Hippocampal formation (tissue), 2 donors: ENCODE data around the gene FAM120B.
"Not testable (repeated sequence)": the region's sequence is repeated elsewhere in the genome, so short reads cannot be mapped to it uniquely, and the experiment has no call there.

Experiments
- DNase-seq, 2 donors: peaks; one replicate each; lab custom pipeline; 2025; lab: John Stamatoyannopoulos, UW

FAM120B gene

GRCh38 chr6:170298688-170299087, 7.9 kb upstream of the FAM120B start:
- DNase-seq = no peak

- no peak for DNase-seq
Measured at GRCh38 chr6:170301184-170301583, 5.4 kb upstream of the FAM120B start.

GRCh38 chr6:170305805-170306323, 694 bp upstream of the FAM120B start:
- no peak for DNase-seq

- DNase-seq = no peak
Measured at GRCh38 chr6:170307080-170307545, 555 bp downstream of the FAM120B start.

GRCh38 chr6:170308761-170309160, 2.2 kb downstream of the FAM120B start:
- DNase-seq = no peak

- no peak for DNase-seq
Measured at GRCh38 chr6:170311696-170312095, 5.1 kb downstream of the FAM120B start.

GRCh38 chr6:170312876-170313275, 6.3 kb downstream of the FAM120B start:
- DNase-seq = no peak

GRCh38 chr6:170313716-170314295, 7.2 kb downstream of the FAM120B start:
- DNase-seq = no peak

GRCh38 chr6:170314983-170315382, 8.4 kb downstream of the FAM120B start:
- DNase-seq = no peak

GRCh38 chr6:170316071-170316470, 9.5 kb downstream of the FAM120B start:
- no peak for DNase-seq

- DNase-seq = no peak
Measured at GRCh38 chr6:170317076-170317475, 10.5 kb downstream of the FAM120B start.

- no peak for DNase-seq
Measured at GRCh38 chr6:170317718-170318117, 11.2 kb downstream of the FAM120B start.

- no peak for DNase-seq
Measured at GRCh38 chr6:170329321-170329720, 22.8 kb downstream of the FAM120B start.

GRCh38 chr6:170335199-170335598, 28.6 kb downstream of the FAM120B start:
- DNase-seq = not testable (repeated sequence)

GRCh38 chr6:170344631-170345576, 38.3 kb downstream of the FAM120B start:
- no peak for DNase-seq

- DNase-seq = no peak
Measured at GRCh38 chr6:170345662-170346061, 39.1 kb downstream of the FAM120B start.

GRCh38 chr6:170346649-170347048, 40.1 kb downstream of the FAM120B start:
- no peak for DNase-seq

- DNase-seq = no peak
Measured at GRCh38 chr6:170347091-170347490, 40.5 kb downstream of the FAM120B start.

- no peak for DNase-seq
Measured at GRCh38 chr6:170347975-170348374, 41.4 kb downstream of the FAM120B start.

- DNase-seq = not testable (repeated sequence)
Measured at GRCh38 chr6:170351456-170351855, 44.9 kb downstream of the FAM120B start.

GRCh38 chr6:170355190-170355589, 48.6 kb downstream of the FAM120B start:
- not testable (repeated sequence) for DNase-seq

- DNase-seq = no peak
Measured at GRCh38 chr6:170355661-170356060, 49.1 kb downstream of the FAM120B start.

- no peak for DNase-seq
Measured at GRCh38 chr6:170357812-170358211, 51.3 kb downstream of the FAM120B start.
